SKM-1 (cell line): Measurements from ENCODE around the gene DDX1.
"Not testable (repeated sequence)": the region's sequence is repeated elsewhere in the genome, so short reads cannot be mapped to it uniquely, and the experiment has no call there.

Source experiments
- DNase-seq: peaks from one replicate; lab custom pipeline; 2025; ENCODE audit not compliant: unreplicated experiment; lab: John Stamatoyannopoulos, UW

The DDX1 gene

DNA sequence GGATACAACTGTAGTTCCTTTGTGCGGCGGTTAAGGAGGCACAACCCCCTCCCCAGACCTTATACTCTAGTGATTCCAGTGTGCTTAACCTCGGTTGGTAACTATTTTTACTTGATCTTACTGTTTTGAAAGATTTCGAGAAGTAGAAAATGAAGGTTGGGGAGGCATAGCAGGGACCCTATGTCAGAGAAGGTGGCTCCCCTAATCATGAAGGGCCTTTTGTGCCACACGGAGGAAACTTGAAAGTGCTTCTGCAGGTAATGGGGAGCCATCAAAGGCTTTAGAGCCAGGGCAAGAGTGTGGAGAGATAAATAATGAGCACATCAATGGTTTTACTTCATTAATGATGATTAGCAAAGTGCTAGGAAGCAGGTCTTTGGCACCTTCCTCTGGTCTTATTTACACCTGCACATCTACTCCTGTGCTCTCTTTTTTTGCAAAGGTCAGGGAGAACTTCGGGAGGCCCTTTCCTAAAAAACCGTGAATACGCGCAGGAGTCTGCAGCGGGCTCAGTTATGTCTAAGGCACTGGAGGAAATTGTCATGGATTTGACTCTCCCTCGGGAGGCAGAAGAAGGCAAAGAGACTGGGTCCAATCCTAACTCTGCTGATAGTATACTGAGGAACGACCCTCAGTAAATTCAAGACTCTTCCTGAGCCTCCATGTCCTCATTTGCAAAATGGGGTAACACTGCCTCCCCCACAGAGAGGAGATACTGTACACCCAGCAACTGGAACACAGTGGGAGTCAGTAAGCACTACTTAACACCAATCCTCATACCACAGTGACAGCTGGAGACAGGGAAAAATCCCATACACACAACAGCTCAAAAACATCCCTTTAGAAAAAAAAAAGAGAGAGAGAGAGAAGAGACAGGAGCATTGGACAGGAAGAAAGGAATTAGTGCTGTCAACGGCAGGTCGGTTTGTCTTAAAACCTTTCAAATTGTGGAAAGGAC is 81.6 kb downstream of the DDX1 start:
- no peak for DNase-seq

GRCh38 chr2:15673919-15674636 is 82.4 kb downstream of the DDX1 start:
- DNase-seq = no peak

DNA sequence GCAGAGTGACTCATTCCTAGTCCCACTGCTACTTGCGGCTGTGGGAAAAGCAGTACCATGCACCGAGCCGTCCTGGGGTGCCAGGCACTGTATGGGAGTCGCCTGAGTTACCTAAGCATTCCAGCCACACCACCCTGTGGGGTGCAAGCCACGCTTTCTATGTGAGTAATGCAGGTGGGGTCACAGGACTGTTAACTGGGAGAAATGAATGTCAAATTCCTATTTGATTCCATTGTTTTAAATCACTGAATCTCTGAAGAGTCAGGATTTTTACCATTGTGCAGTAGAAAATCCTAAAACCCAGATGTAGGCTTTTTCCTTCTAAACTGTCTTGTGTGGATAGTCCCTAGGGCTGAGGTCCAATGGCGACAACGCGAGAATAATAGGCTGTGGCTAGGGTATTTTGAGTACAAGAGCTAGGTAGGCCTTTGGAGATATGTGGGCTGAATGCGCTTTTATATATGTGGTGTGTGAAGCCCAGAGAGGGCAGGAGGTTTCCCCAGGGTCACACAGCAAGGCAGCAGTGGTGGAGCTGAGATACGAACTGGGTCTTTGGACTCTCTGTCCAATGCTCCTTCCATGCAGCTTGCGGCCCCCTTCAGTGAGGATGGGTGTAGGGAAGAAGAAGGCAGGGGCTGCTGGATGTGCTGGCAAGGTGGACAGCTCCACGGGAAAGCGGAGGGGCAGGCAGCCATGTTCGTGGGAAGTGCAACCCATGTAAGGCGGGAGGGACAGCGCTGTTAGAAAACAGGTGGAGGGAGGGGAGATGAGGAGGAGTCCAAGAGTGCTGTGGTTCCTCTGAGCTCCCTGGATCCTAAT is 83.2 kb downstream of the DDX1 start:
- DNase-seq = no peak

- no peak for DNase-seq
Observed at GRCh38 chr2:15675456-15676195, 84.0 kb downstream of the DDX1 start.

- DNase-seq = no peak
Observed at GRCh38 chr2:15677141-15677843, 85.6 kb downstream of the DDX1 start.

- DNase-seq = no peak
Observed at GRCh38 chr2:15678346-15678745, 86.7 kb downstream of the DDX1 start.

- no peak for DNase-seq
Observed at GRCh38 chr2:15678909-15679308, 87.2 kb downstream of the DDX1 start.

DNA sequence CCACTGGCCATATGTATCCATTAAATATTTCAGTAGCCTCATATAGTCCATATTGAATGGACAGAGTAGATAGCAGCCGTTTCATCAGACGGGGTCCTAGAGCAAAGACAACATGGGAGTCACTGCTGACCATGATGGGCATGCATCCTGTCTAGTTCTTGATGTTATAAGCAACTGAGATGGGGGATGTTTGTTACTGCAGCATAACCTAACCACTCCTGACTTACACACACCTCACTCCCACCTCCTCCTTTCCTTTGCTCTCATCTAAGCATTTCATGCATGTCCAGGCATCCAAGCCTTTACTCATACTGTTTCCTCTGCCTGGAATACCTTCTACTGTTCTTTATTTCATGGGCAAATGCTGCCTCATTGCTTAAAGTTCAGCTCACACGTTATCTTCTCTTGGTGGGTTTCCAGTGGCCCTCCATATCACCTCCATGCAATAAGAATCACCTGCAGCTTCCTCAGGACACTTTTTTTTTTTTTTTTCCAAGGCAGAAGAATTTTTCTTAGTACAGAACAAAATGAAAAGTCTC is 87.8 kb downstream of the DDX1 start:
- DNase-seq = no peak

- not testable (repeated sequence) for DNase-seq
Observed at GRCh38 chr2:15680132-15680531, 88.5 kb downstream of the DDX1 start.
